ENCODE measurements around the gene TMEM141.
"Not testable (repeated sequence)": the region's sequence is repeated elsewhere in the genome, so short reads cannot be mapped to it uniquely, and the experiment has no call there.

GRCh38 chr9:136786983-136787382 is 4.2 kb upstream of the TMEM141 start:
- not testable (repeated sequence) for TF ChIP-seq POLR2A (IDR thresholded peaks at IDR 0.05); CTCF (IDR thresholded peaks at IDR 0.05); EP300 (IDR thresholded peaks at IDR 0.05; ENCODE audit: low read depth); POLR2AphosphoS5 (IDR thresholded peaks at IDR 0.05)
